HL-60 (cell line): ENCODE results near the gene SLC6A13.

Experiments used
- DNase-seq, 2 experiments: peaks; one replicate each; pipeline ENCODE4 v3.0.0-alpha.2; 2010 to 2020; ENCODE audit warnings: low read depth in 1 of 2, low spot score in 1 of 2
- H3K27ac ChIP-seq: fragments of 250-450 bp; sonication (Bioruptor Pico); replicated peaks from 2 replicates; pipeline ENCODE4 v1.5.1; 2020; ENCODE audit warnings: mild to moderate bottlenecking, moderate library complexity
- H3K27me3 ChIP-seq: fragments of 250-450 bp; sonication (Bioruptor Pico); 2 replicates; pipeline ENCODE4 v1.5.1; 2021; ENCODE audit warnings: mild to moderate bottlenecking, moderate library complexity; ENCODE audit not compliant: insufficient read depth, poor library complexity, severe bottlenecking
- H3K4me3 ChIP-seq: replicated peaks from 2 replicates; pipeline ENCODE4 v1.5.1; 2011; ENCODE audit warnings: mild to moderate bottlenecking, control low read depth, low read length; ENCODE audit not compliant: insufficient read depth
- CTCF ChIP-seq: IDR thresholded peaks from one replicate; pipeline ENCODE4 v1.5.1; 2011; ENCODE audit warnings: low read length, control low read depth, inconsistent platforms; ENCODE audit not compliant: insufficient read depth
- GABPA ChIP-seq: IDR thresholded peaks from 2 replicates; pipeline ENCODE4 v1.6.1; 2012; ENCODE audit warnings: low read depth
- POLR2AphosphoS5 ChIP-seq: IDR thresholded peaks from 2 replicates; pipeline ENCODE4 v1.6.1; 2012; ENCODE audit warnings: low read depth
- REST ChIP-seq: IDR thresholded peaks from 2 replicates; pipeline ENCODE4 v1.6.1; 2012; ENCODE audit warnings: low read depth; ENCODE audit not compliant: insufficient replicate concordance
- SPI1 ChIP-seq: IDR thresholded peaks from 2 replicates; pipeline ENCODE4 v1.6.1; 2012; ENCODE audit warnings: low read depth, mild to moderate bottlenecking, borderline replicate concordance

SLC6A13 gene

GRCh38 chr12:174124-174523, 88.5 kb downstream of the SLC6A13 start:
- no peak overlapping the region for H3K27ac ChIP-seq
- no peak for DNase-seq
- H3K4me3 ChIP-seq = no peak overlapping the region
- H3K27me3 ChIP-seq = no peaks in the 10 kb centered on the region
- TF ChIP-seq REST = no peak
- TF ChIP-seq SPI1 = no peak
- TF ChIP-seq GABPA = no peak
- no peak for TF ChIP-seq CTCF
- TF ChIP-seq POLR2AphosphoS5 = no peak

- no peak overlapping the region for H3K27ac ChIP-seq
- no peaks in the 10 kb centered on the region for H3K27me3 ChIP-seq
- no peak for TF ChIP-seq REST
- TF ChIP-seq SPI1 = peak; percentile 11; the same call in 1 of the 2 replicates
- DNase-seq = peak; percentile 4 to 41
- H3K4me3 ChIP-seq = no peak overlapping the region
Measured at GRCh38 chr12:172732-173161, 89.9 kb downstream of the SLC6A13 start.

- Histone ChIP-seq H3K4me3 (no peak overlapping the region), H3K27me3 (no peaks in the 10 kb centered on the region), H3K27ac (no peak overlapping the region)
- DNase-seq = peak in 1 of 2 experiments; percentile 16
- no peak for TF ChIP-seq REST
- no peak for TF ChIP-seq GABPA
- TF ChIP-seq SPI1 = no peak
- no peak for TF ChIP-seq POLR2AphosphoS5
- TF ChIP-seq CTCF = no peak
Measured at GRCh38 chr12:171743-172676, 90.6 kb downstream of the SLC6A13 start.
